ENCODE measurements around the gene TEK. TPM values are rescaled to one million over a fixed set of nuclear protein-coding genes. Genes with fewer than 3 reads are reported as not detected.

The TEK gene
- total RNA-seq, 2 donors from 2014 or later: 2.4 to 4.9 TPM

DNA sequence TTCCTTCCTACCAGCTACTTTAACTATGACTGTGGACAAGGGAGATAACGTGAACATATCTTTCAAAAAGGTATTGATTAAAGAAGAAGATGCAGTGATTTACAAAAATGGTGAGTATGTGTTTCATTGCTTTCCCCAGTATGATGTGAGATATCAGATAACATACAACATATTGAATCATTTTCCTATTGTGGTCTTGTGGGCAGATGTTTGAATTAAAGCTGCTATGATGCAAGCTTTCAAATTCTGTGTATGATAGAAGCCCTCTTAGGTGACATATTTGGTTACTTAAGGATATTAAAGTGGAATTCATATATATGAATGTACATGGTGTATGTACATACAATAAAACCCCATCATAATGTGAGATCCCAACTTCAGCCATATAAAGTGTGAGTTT, 59.5 kb downstream of the TEK start:
- Mint-ChIP-seq H3K4me3 (no peak overlapping the region), H3K9me3 (peaks cover 4% of the 10 kb centered on the region), H3K27me3 (ENCODE audit: insufficient read depth) (no peaks in the 10 kb centered on the region), H3K36me3 (ENCODE audit: low read depth) (no peaks in the 10 kb centered on the region), H3K27ac (no peak overlapping the region), H3K4me1 (peaks cover 2% of the 10 kb centered on the region)
- H3K27ac ChIP-seq (ENCODE audit: low read depth, low read length): no peak overlapping the region
- no peak for DNase-seq
- no peaks in the 10 kb centered on the region for H3K9me3 ChIP-seq (ENCODE audit: control insufficient read depth, low read length)
- H3K4me3 ChIP-seq (ENCODE audit: low read length): no peak overlapping the region
- 100% methylated on average over 1 of the region's 1 CpG; no CpG with 5 or more reads in 1 of the 2 experiments for WGBS, 2 experiments (ENCODE audit: insufficient coverage in 1 of 2, insufficient read length in 1 of 2)
- H3K9ac ChIP-seq (ENCODE audit: extremely low read depth, low read length, poor library complexity, severe bottlenecking): no peak overlapping the region
- H3K4me1 ChIP-seq (ENCODE audit: control insufficient read depth, insufficient read depth, low read length): no peaks in the 10 kb centered on the region
- H3K36me3 ChIP-seq (ENCODE audit: control insufficient read depth, insufficient read depth, low read length): no peaks in the 10 kb centered on the region
- H3K27me3 ChIP-seq (ENCODE audit: control insufficient read depth, insufficient read depth, low read length, poor library complexity, severe bottlenecking): no peaks in the 10 kb centered on the region
- TF ChIP-seq, protein P1, sequence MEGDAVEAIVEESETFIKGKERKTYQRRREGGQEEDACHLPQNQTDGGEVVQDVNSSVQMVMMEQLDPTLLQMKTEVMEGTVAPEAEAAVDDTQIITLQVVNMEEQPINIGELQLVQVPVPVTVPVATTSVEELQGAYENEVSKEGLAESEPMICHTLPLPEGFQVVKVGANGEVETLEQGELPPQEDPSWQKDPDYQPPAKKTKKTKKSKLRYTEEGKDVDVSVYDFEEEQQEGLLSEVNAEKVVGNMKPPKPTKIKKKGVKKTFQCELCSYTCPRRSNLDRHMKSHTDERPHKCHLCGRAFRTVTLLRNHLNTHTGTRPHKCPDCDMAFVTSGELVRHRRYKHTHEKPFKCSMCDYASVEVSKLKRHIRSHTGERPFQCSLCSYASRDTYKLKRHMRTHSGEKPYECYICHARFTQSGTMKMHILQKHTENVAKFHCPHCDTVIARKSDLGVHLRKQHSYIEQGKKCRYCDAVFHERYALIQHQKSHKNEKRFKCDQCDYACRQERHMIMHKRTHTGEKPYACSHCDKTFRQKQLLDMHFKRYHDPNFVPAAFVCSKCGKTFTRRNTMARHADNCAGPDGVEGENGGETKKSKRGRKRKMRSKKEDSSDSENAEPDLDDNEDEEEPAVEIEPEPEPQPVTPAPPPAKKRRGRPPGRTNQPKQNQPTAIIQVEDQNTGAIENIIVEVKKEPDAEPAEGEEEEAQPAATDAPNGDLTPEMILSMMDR (conservative IDR thresholded peaks at IDR 0.05): no peak

GRCh38 chr9:27168951-27169350, 59.9 kb downstream of the TEK start:
- H3K27me3 ChIP-seq (ENCODE audit: control insufficient read depth, insufficient read depth, low read length, poor library complexity, severe bottlenecking): no peaks in the 10 kb centered on the region
- Mint-ChIP-seq H3K4me3 (no peak overlapping the region), H3K36me3 (ENCODE audit: low read depth) (no peaks in the 10 kb centered on the region), H3K27me3 (ENCODE audit: insufficient read depth) (no peaks in the 10 kb centered on the region), H3K9me3 (peaks cover 4% of the 10 kb centered on the region), H3K4me1 (peaks cover 2% of the 10 kb centered on the region), H3K27ac (no peak overlapping the region)
- 78 to 93% methylated on average over 3 of the region's 3 CpGs for WGBS, 2 experiments (ENCODE audit: insufficient coverage in 1 of 2, insufficient read length in 1 of 2)
- no peak overlapping the region for H3K27ac ChIP-seq (ENCODE audit: low read depth, low read length)
- H3K4me1 ChIP-seq (ENCODE audit: control insufficient read depth, insufficient read depth, low read length): no peaks in the 10 kb centered on the region
- H3K4me3 ChIP-seq (ENCODE audit: low read length): no peak overlapping the region
- H3K36me3 ChIP-seq (ENCODE audit: control insufficient read depth, insufficient read depth, low read length): no peaks in the 10 kb centered on the region
- TF ChIP-seq, protein P1 (conservative IDR thresholded peaks at IDR 0.05): no peak
- no peak overlapping the region for H3K9ac ChIP-seq (ENCODE audit: extremely low read depth, low read length, poor library complexity, severe bottlenecking)
- no peak for DNase-seq
- H3K9me3 ChIP-seq (ENCODE audit: control insufficient read depth, low read length): no peaks in the 10 kb centered on the region

GRCh38 chr9:27176971-27177370, 67.9 kb downstream of the TEK start:
- Histone ChIP-seq H3K4me1 (ENCODE audit: control insufficient read depth, insufficient read depth, low read length) (no peaks in the 10 kb centered on the region), H3K9ac (ENCODE audit: extremely low read depth, low read length, poor library complexity, severe bottlenecking) (no peak overlapping the region), H3K27ac (ENCODE audit: low read depth, low read length) (no peak overlapping the region), H3K27me3 (ENCODE audit: control insufficient read depth, insufficient read depth, low read length, poor library complexity, severe bottlenecking) (no peaks in the 10 kb centered on the region), H3K9me3 (ENCODE audit: control insufficient read depth, low read length) (peaks cover 8% of the 10 kb centered on the region), H3K36me3 (ENCODE audit: control insufficient read depth, insufficient read depth, low read length) (no peaks in the 10 kb centered on the region), H3K4me3 (ENCODE audit: low read length) (no peak overlapping the region)
- Mint-ChIP-seq H3K4me1 (no peaks in the 10 kb centered on the region), H3K4me3 (no peak overlapping the region), H3K27me3 (ENCODE audit: insufficient read depth) (no peaks in the 10 kb centered on the region), H3K27ac (no peak overlapping the region), H3K9me3 (peaks cover 4% of the 10 kb centered on the region), H3K36me3 (ENCODE audit: low read depth) (no peaks in the 10 kb centered on the region)
- WGBS, 2 experiments (ENCODE audit: insufficient coverage in 1 of 2, insufficient read length in 1 of 2): 87 to 100% methylated on average over 2 to 3 of the region's 3 CpGs
- TF ChIP-seq, protein P1 (conservative IDR thresholded peaks at IDR 0.05): no peak
- no peak for DNase-seq
